Kidney (tissue), 14 donors: ENCODE data around the gene PARD6G. TPM values are rescaled to one million over a fixed set of nuclear protein-coding genes. Genes with fewer than 3 reads are reported as not detected.

ENCODE experiments used
- DNase-seq, 5 donors: peaks; one replicate each; pipeline ENCODE4 v3.0.0-alpha.2; 2013 to 2020
- FAIRE-seq: peaks from 2 replicates; lab custom pipeline; 2012; peaks lifted over from hg19 to GRCh38; lab: Jason Lieb, UNC
- H3K27ac ChIP-seq, 2 donors: one replicate each; pipeline ENCODE4 v1.7.0; 2013; ENCODE audit warnings: low read depth in 2 of 2, low read length in 2 of 2, inconsistent platforms in 1 of 2
- H3K27me3 ChIP-seq: one replicate; pipeline ENCODE4 v1.7.1; 2013; ENCODE audit warnings: low read length, inconsistent platforms; ENCODE audit not compliant: control insufficient read depth, insufficient read depth
- H3K36me3 ChIP-seq, 3 donors: one replicate each; pipeline versions ENCODE4 v1.7.0 to v1.7.1; 2013; ENCODE audit warnings: low read length in 3 of 3, control low read depth in 1 of 3, inconsistent platforms in 1 of 3; ENCODE audit not compliant: insufficient read depth in 3 of 3, control insufficient read depth in 2 of 3
- H3K4me1 ChIP-seq, 3 donors: one replicate each; pipeline versions ENCODE4 v1.7.0 to v1.7.1; 2013; ENCODE audit warnings: low read length in 3 of 3, inconsistent platforms in 1 of 3, low read depth in 1 of 3; ENCODE audit not compliant: control insufficient read depth in 2 of 3, insufficient read depth in 2 of 3
- H3K4me3 ChIP-seq, 3 donors: one replicate each; pipeline versions ENCODE4 v1.7.0 to v1.8.1; 2013; ENCODE audit warnings: low read length in 3 of 3, control low read depth in 1 of 3, inconsistent platforms in 1 of 3
- H3K9ac ChIP-seq, 3 donors: one replicate each; pipeline versions ENCODE4 v1.7.0 to v1.7.1; 2013; ENCODE audit warnings: low read length in 3 of 3, control low read depth in 1 of 3, inconsistent platforms in 1 of 3
- H3K9me3 ChIP-seq, 3 donors: one replicate each; pipeline versions ENCODE4 v1.7.0 to v1.7.1; 2013; ENCODE audit warnings: low read length in 3 of 3, control low read depth in 1 of 3, inconsistent platforms in 1 of 3; ENCODE audit not compliant: control insufficient read depth in 2 of 3, insufficient read depth in 1 of 3
- CTCF ChIP-seq: IDR thresholded peaks from 3 replicates; pipeline ENCODE4 v1.5.1; 2012; ENCODE audit warnings: mild to moderate bottlenecking, moderate library complexity, borderline replicate concordance; ENCODE audit not compliant: insufficient read depth; ENCODE audit errors: extremely low read depth
- intact Hi-C: fragments of 100-400 bp; cut with DNase I; formaldehyde crosslinking; loops from one replicate; pipeline ENCODE4 v1.11.1; 2022
- polyA plus RNA-seq: library from polyadenylated mRNA; stranded (reverse); fragments of 350-450 nt; fragmentation: Illumina TruSeq; extraction: RNeasy Lipid Tissue Mini Kit (QIAGEN cat#74804); gene quantifications from one replicate; pipeline ENCODE4 v1.2.3, GENCODE V29; 2014; ENCODE audit warnings: low read depth, low replicate concordance; ENCODE audit not compliant: insufficient read depth
- total RNA-seq: library from RNA; stranded (reverse); fragmentation: NEBNext Ultra II Directional; extraction: Animal tissue kit (Norgen Biotek cat#: 25700); gene quantifications from one replicate; pipeline ENCODE4 v1.2.1, GENCODE V29; 2021
- donor health status: control.
- donor health status: control.
- donor health status: control.
- donor health status: control.
- donor health status: control.
- donor health status: DM: yes; HTN: yes; CAD: no.
- donor health status: Normal renal cell carcinoma (clear cell type).

Gene PARD6G
- total and polyA plus RNA-seq, 2 donors from 2014 or later = 1.9 to 10.7 TPM

DNA sequence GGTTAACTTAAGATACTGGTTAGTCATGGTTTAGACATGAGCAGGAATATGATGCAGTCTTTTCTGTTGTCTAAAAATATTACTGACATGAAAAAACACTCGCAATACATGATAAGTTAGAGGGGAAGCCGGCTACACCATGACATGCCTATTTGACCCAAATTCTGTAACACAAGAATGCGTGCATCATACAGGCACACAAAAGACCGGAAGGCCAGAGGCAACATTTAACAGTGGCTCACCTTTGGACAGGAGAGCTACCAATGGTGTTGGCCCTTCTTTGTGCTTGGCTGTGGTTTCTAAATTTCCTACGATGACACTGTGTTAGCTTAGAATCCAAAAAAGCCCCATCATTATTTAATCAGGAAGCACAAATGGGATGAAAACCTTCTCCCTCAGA, 4.1 kb downstream of the PARD6G start:
- no peaks in the 10 kb centered on the region for H3K9me3 ChIP-seq
- H3K4me3 ChIP-seq = no peak overlapping the region
- no peaks in the 10 kb centered on the region for H3K27me3 ChIP-seq
- no peak overlapping the region for H3K27ac ChIP-seq
- H3K9ac ChIP-seq = no peak overlapping the region
- FAIRE-seq (no peak), DNase-seq (no peak)
- TF ChIP-seq CTCF = no peak
- intact Hi-C loops = no loop called here
- no peaks in the 10 kb centered on the region for H3K4me1 ChIP-seq
- no peaks in the 10 kb centered on the region for H3K36me3 ChIP-seq

GRCh38 chr18:80241919-80242777, 5.2 kb downstream of the PARD6G start:
- TF ChIP-seq CTCF = no peak
- Histone ChIP-seq H3K9ac (no peak overlapping the region), H3K27ac (no peak overlapping the region), H3K4me3 (no peak overlapping the region), H3K9me3 (no peaks in the 10 kb centered on the region), H3K27me3 (no peaks in the 10 kb centered on the region), H3K36me3 (no peaks in the 10 kb centered on the region), H3K4me1 (no peaks in the 10 kb centered on the region)
- intact Hi-C loops = no loop called here
- DNase-seq (no peak), FAIRE-seq (no peak)

GRCh38 chr18:80239830-80240229, 7.5 kb downstream of the PARD6G start:
- H3K9ac ChIP-seq = no peak overlapping the region
- no peak for TF ChIP-seq CTCF
- H3K36me3 ChIP-seq = no peaks in the 10 kb centered on the region
- no peak overlapping the region for H3K27ac ChIP-seq
- no peaks in the 10 kb centered on the region for H3K9me3 ChIP-seq
- FAIRE-seq (no peak), DNase-seq (no peak)
- no peaks in the 10 kb centered on the region for H3K4me1 ChIP-seq
- H3K4me3 ChIP-seq = no peak overlapping the region
- intact Hi-C loops = no loop called here
- H3K27me3 ChIP-seq = no peaks in the 10 kb centered on the region
